ENCODE results near the gene IL4R. TPM values are rescaled to one million over a fixed set of nuclear protein-coding genes. Genes with fewer than 3 reads are reported as not detected.
A peak's percentile ranks its signal among the peaks of the same experiment; 100 is the strongest.

The IL4R gene
- total and polyA plus RNA-seq, 10 of the 15 experiments (the other 5 are each of a cell fraction or from before 2014, with no cell fraction given) = 2.6 to 70.4 (median 36.6) TPM

GRCh38 chr16:27374804-27375425, 61.1 kb downstream of the IL4R start:
- intact Hi-C loops (cut with micrococcal nuclease; ENCODE audit: unreplicated experiment) = loop anchor here (1.0 to 2.0 kb wide), 4 partner anchors 12 to 82 kb away; no protein-coding TSS in a partner anchor
- POLR2A ChIA-PET = interaction anchor here (0.7 to 9.6 kb wide), 11 partner anchors 9 to 171 kb away, joined by 3 to 208 read pairs (median 4); partner anchors contain the start of genes IL21R and KDM8
- no peak for TF ChIP-seq NR2C1 (IDR thresholded peaks at IDR 0.05)
- no peak for TF ChIP-seq MEF2A (IDR thresholded peaks at IDR 0.05; ENCODE audit: insufficient read depth, low read depth, low read length)
- no peak for TF ChIP-seq EZH2 (IDR thresholded peaks at IDR 0.05; ENCODE audit: borderline replicate concordance, control insufficient read depth, low read depth, low read length)
- no peak for TF ChIP-seq MEF2B (IDR thresholded peaks at IDR 0.05; ENCODE audit: partially characterized antibody, poor library complexity, severe bottlenecking)
- no peak for TF ChIP-seq ZNF384 (IDR thresholded peaks at IDR 0.05; ENCODE audit: borderline replicate concordance, low read depth, low read length)
- no peak for TF ChIP-seq PAX8 (IDR thresholded peaks at IDR 0.05)
- TF ChIP-seq JUNB (IDR thresholded peaks at IDR 0.05) = no peak
- peak; percentile 28 for TF ChIP-seq RELA (IDR thresholded peaks at IDR 0.05; ENCODE audit: borderline replicate concordance, partially characterized antibody)
- TF ChIP-seq NR2F1 (conservative IDR thresholded peaks at IDR 0.05) = peak; percentile 63
- TF ChIP-seq PBX3 (IDR thresholded peaks at IDR 0.05; ENCODE audit: insufficient replicate concordance, low read depth, low read length) = no peak
- no peak; the same call in 1 of the 2 replicates for TF ChIP-seq BACH1 (IDR thresholded peaks at IDR 0.05; ENCODE audit: borderline replicate concordance)
- peak; percentile 83 for TF ChIP-seq MLLT1 (IDR thresholded peaks at IDR 0.05)
- TF ChIP-seq CHD2 (IDR thresholded peaks at IDR 0.05; ENCODE audit: borderline replicate concordance, low read depth, low read length) = peak; percentile 55
- peak; percentile 43; the same call in 1 of the 2 replicates for TF ChIP-seq SMAD5 (IDR thresholded peaks at IDR 0.05; ENCODE audit: low read depth)
- no peak for TF ChIP-seq ZBED1 (IDR thresholded peaks at IDR 0.05; ENCODE audit: borderline replicate concordance)
- peak; percentile 29; the same call in 1 of the 2 replicates for TF ChIP-seq PAX5 (IDR thresholded peaks at IDR 0.05; ENCODE audit: borderline replicate concordance, low read depth, low read length)
- peak; percentile 87 for TF ChIP-seq POLR2AphosphoS5 (IDR thresholded peaks at IDR 0.05; ENCODE audit: low read length)
- TF ChIP-seq ZBTB33 (IDR thresholded peaks at IDR 0.05) = no peak
- TF ChIP-seq RAD21 (IDR thresholded peaks at IDR 0.05; ENCODE audit: insufficient read depth, low read depth, low read length) = peak; percentile 37; the same call in 1 of the 2 replicates
- TF ChIP-seq KAT2A (conservative IDR thresholded peaks at IDR 0.05; ENCODE audit: control insufficient read depth, low read depth, low read length) = no peak

More at GRCh38 chr16:27374804-27375425, 61.1 kb downstream of the IL4R start:
- Histone ChIP-seq H3K4me1 (ENCODE audit: control insufficient read depth, insufficient read depth, low read length) (peaks cover 61% of the 10 kb centered on the region), H3K79me2 (ENCODE audit: control insufficient read depth, insufficient read depth, low read length) (no peaks in the 10 kb centered on the region), H3K4me2 (ENCODE audit: control insufficient read depth, insufficient read depth) (peak overlapping the region; percentile 41), H4K20me1 (ENCODE audit: control insufficient read depth, insufficient read depth) (no peaks in the 10 kb centered on the region), H3K9ac (ENCODE audit: control insufficient read depth, insufficient read depth, low read length) (peak overlapping the region; percentile 3; the same call in 1 of the 2 replicates), H3K27me3 (replicated peaks in 1 of 2; ENCODE audit: control insufficient read depth in 2 of 2, insufficient read depth in 2 of 2, low read length in 1 of 2) (no peaks in the 10 kb centered on the region), H3K4me3 (peak overlapping the region; percentile 56), H3K9me3 (replicated peaks; ENCODE audit: control insufficient read depth, insufficient read depth, low read length) (peaks cover 9% of the 10 kb centered on the region; the same call in 2 of the 3 replicates), H3K36me3 (ENCODE audit: control insufficient read depth in 2 of 2, insufficient read depth in 2 of 2, low read length in 1 of 2) (no peaks in the 10 kb centered on the region), H2AFZ (ENCODE audit: control insufficient read depth, low read depth, low read length) (peak overlapping the region; percentile 69), H3K27ac (ENCODE audit: control insufficient read depth, insufficient read depth) (peak overlapping the region; percentile 72)
- RAD21 ChIA-PET (ENCODE audit: unreplicated experiment) = interaction anchor here (0.7 to 9.3 kb wide), 16 partner anchors 9 to 195 kb away, joined by 3 to 224 read pairs (median 6); partner anchors contain the start of genes IL21R and KDM8
- peak; percentile 72 for ATAC-seq
- SMC1A ChIA-PET (ENCODE audit: uncharacterized antibody, unreplicated experiment) = interaction anchor here (0.7 to 9.6 kb wide), 18 partner anchors 8 to 175 kb away, joined by 3 to 220 read pairs (median 5); partner anchors contain the start of gene IL21R
- FAIRE-seq = peak; percentile 70
- WGBS (ENCODE audit: insufficient coverage, insufficient replicate concordance, low lambda C conversion rate, missing lambda C conversion rate) = 0% methylated on average over 9 of the region's 9 CpGs
- CTCF ChIA-PET = interaction anchor here (0.9 to 11.8 kb wide), 18 partner anchors 8 to 201 kb away, joined by 3 to 259 read pairs (median 6); no protein-coding TSS in a partner anchor
- in situ Hi-C loops (cut with MboI) = loop anchor here (5.0 to 25.0 kb wide), 2 partner anchors 143 to 1538 kb away; no protein-coding TSS in a partner anchor
- BruUV-seq (replicated peaks) = no TSS peak
- DNase-seq (ENCODE audit: low read depth, low spot score) = peak; percentile 90
